ENCODE measurements around the gene UGT1A6. TPM values are rescaled to one million over a fixed set of nuclear protein-coding genes. Genes with fewer than 3 reads are reported as not detected.

UGT1A6 gene
- total RNA-seq, 1 experiment from 2014 or later, result 2.2 TPM

- H3K4me1 ChIP-seq (ENCODE audit: insufficient read depth, low read length), result no peaks in the 10 kb centered on the region
- CTCF ChIA-PET, result no interaction called here
- H3K27me3 ChIP-seq (ENCODE audit: low read length), result no peaks in the 10 kb centered on the region
- ATAC-seq (no peak), DNase-seq (no peak)
- no peak overlapping the region for H3K4me3 ChIP-seq (ENCODE audit: low read length)
- H3K27ac ChIP-seq (ENCODE audit: low read length), result no peak overlapping the region
- no peaks in the 10 kb centered on the region for H3K36me3 ChIP-seq (ENCODE audit: low read depth, low read length)
- POLR2A ChIA-PET (ENCODE audit: unreplicated experiment), result no interaction called here
- H3K9me3 ChIP-seq (ENCODE audit: low read length), result no peaks in the 10 kb centered on the region
- intact Hi-C loops (cut with micrococcal nuclease), result no loop called here
- TF ChIP-seq EZH2phosphoT487 (IDR thresholded peaks at IDR 0.05; ENCODE audit: borderline replicate concordance, low read length) (no peak), EZH2 (IDR thresholded peaks at IDR 0.05; ENCODE audit: low read length, unreplicated experiment) (no peak), CTCF (conservative IDR thresholded peaks at IDR 0.05; ENCODE audit: low read depth, low read length) (no peak)
- H3K79me2 ChIP-seq (ENCODE audit: low read length), result no peaks in the 10 kb centered on the region
- no peak overlapping the region for H3K4me2 ChIP-seq (ENCODE audit: low read length)
- H4K20me1 ChIP-seq (ENCODE audit: low read length), result no peaks in the 10 kb centered on the region
- H3F3A ChIP-seq (ENCODE audit: low read length, unreplicated experiment), result no peaks in the 10 kb centered on the region
- no peaks in the 10 kb centered on the region for H3K9me2 ChIP-seq (replicated peaks; ENCODE audit: low read length)
- no TSS peak for BruUV-seq (replicated peaks)
- no peak overlapping the region for H3K9ac ChIP-seq (ENCODE audit: low read length)
- no peak overlapping the region for H2AFZ ChIP-seq (ENCODE audit: low read length)
These were observed 100.0 kb downstream of the UGT1A6 start for GRCh38 chr2:233792720-233793119.

- Histone ChIP-seq H3K9ac (ENCODE audit: low read length) (no peak overlapping the region), H3K36me3 (ENCODE audit: low read depth, low read length) (no peaks in the 10 kb centered on the region), H3K4me3 (ENCODE audit: low read length) (no peak overlapping the region), H3K4me2 (ENCODE audit: low read length) (no peak overlapping the region), H3K79me2 (ENCODE audit: low read length) (no peaks in the 10 kb centered on the region), H3K9me2 (replicated peaks; ENCODE audit: low read length) (no peaks in the 10 kb centered on the region), H3K27ac (ENCODE audit: low read length) (no peak overlapping the region), H3K27me3 (ENCODE audit: low read length) (no peaks in the 10 kb centered on the region), H3K9me3 (ENCODE audit: low read length) (no peaks in the 10 kb centered on the region), H3K4me1 (ENCODE audit: insufficient read depth, low read length) (no peaks in the 10 kb centered on the region), H3F3A (ENCODE audit: low read length, unreplicated experiment) (no peaks in the 10 kb centered on the region), H2AFZ (ENCODE audit: low read length) (no peak overlapping the region), H4K20me1 (ENCODE audit: low read length) (no peaks in the 10 kb centered on the region)
- no peak for ATAC-seq
- ChIA-PET POLR2A (ENCODE audit: unreplicated experiment) (no interaction called here), CTCF (no interaction called here)
- BruUV-seq (replicated peaks), result no TSS peak
- TF ChIP-seq CTCF (conservative IDR thresholded peaks at IDR 0.05; ENCODE audit: low read depth, low read length), result no peak
- no peak for TF ChIP-seq EZH2phosphoT487 (IDR thresholded peaks at IDR 0.05; ENCODE audit: borderline replicate concordance, low read length)
- no peak for TF ChIP-seq EZH2 (IDR thresholded peaks at IDR 0.05; ENCODE audit: low read length, unreplicated experiment)
- intact Hi-C loops (cut with micrococcal nuclease), result no loop called here
- no peak for DNase-seq
These were observed 100.9 kb downstream of the UGT1A6 start for GRCh38 chr2:233793465-233794127.

GRCh38 chr2:233794128-233794658, 101.5 kb downstream of the UGT1A6 start:
- no peak for ATAC-seq
- POLR2A ChIA-PET (ENCODE audit: unreplicated experiment), result no interaction called here
- Histone ChIP-seq H2AFZ (ENCODE audit: low read length) (no peak overlapping the region), H3K27me3 (ENCODE audit: low read length) (no peaks in the 10 kb centered on the region), H3K9ac (ENCODE audit: low read length) (no peak overlapping the region), H3K27ac (ENCODE audit: low read length) (no peak overlapping the region), H3K9me3 (ENCODE audit: low read length) (no peaks in the 10 kb centered on the region), H3F3A (ENCODE audit: low read length, unreplicated experiment) (no peaks in the 10 kb centered on the region), H3K36me3 (ENCODE audit: low read depth, low read length) (no peaks in the 10 kb centered on the region), H3K9me2 (replicated peaks; ENCODE audit: low read length) (no peaks in the 10 kb centered on the region), H4K20me1 (ENCODE audit: low read length) (no peaks in the 10 kb centered on the region), H3K4me1 (ENCODE audit: insufficient read depth, low read length) (no peaks in the 10 kb centered on the region), H3K4me3 (ENCODE audit: low read length) (no peak overlapping the region), H3K79me2 (ENCODE audit: low read length) (no peaks in the 10 kb centered on the region), H3K4me2 (ENCODE audit: low read length) (no peak overlapping the region)
- BruUV-seq (replicated peaks), result no TSS peak
- TF ChIP-seq EZH2 (IDR thresholded peaks at IDR 0.05; ENCODE audit: low read length, unreplicated experiment) (no peak), CTCF (conservative IDR thresholded peaks at IDR 0.05; ENCODE audit: low read depth, low read length) (no peak), EZH2phosphoT487 (IDR thresholded peaks at IDR 0.05; ENCODE audit: borderline replicate concordance, low read length) (no peak)
- intact Hi-C loops (cut with micrococcal nuclease), result no loop called here
- no peak for DNase-seq
- CTCF ChIA-PET, result no interaction called here

Measured in PC-3 (cell line).